ENCODE measurements around the gene TRABD2B. TPM values are rescaled to one million over a fixed set of nuclear protein-coding genes. Genes with fewer than 3 reads are reported as not detected.
A peak's percentile ranks its signal among the peaks of the same experiment; 100 is the strongest.

TRABD2B gene
- total and polyA plus RNA-seq, 2 of the 13 experiments (the other 11 are each of a cell fraction or from before 2014, with no cell fraction given): 0.04 TPM; not detected in 1

DNA sequence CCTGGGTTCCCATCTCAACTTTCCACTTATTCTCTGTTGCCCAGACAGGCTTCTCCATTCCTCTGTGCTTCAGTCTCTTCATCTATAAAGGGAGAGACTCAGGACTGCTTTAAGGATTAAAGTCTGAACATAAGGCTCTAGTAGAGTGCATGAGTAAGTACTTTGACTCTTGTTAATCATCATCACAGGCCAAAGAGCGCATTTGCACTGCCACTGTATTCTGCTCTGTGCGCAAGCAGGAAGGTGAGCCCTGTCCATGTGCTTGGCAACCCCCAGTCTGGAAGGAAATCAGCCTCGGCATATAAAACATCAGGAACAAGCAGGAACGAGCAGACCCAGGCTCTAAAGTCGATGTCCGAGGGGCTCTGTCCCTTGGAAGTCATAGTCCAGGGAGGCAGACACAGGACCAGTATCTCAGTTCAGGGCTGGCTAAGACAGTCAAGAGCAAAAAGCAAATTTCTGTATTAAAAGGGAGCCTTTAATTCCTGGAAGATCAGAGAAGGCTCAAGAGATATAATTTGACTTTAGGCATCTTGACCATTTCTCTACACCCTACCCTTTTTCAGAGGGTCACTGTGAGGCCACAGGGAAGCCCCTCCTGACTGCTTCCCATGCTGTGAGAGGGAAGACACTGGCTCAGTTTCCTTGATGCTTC lies 131.2 kb downstream of the TRABD2B start (continued):
- TF ChIP-seq HMGXB3 (CRISPR knock-in tag; IDR thresholded peaks at IDR 0.05; ENCODE audit: borderline replicate concordance) (no peak), ZNF282 (IDR thresholded peaks at IDR 0.05; ENCODE audit: partially characterized antibody) (no peak), POLR2G (IDR thresholded peaks at IDR 0.05; ENCODE audit: low read depth, low read length) (peak; percentile 67; the same call in 1 of the 2 replicates), FOXM1 (CRISPR knock-in tag; IDR thresholded peaks at IDR 0.05) (no peak), ZNF878 (CRISPR knock-in tag; IDR thresholded peaks at IDR 0.05) (no peak), ATF3 (CRISPR knock-in tag; IDR thresholded peaks at IDR 0.05) (no peak), KDM2A (CRISPR knock-in tag; IDR thresholded peaks at IDR 0.05; ENCODE audit: borderline replicate concordance, low read depth) (peak; percentile 34; the same call in 1 of the 2 replicates), ARNTL (CRISPR knock-in tag; IDR thresholded peaks at IDR 0.05) (peak; percentile 40; the same call in 1 of the 2 replicates), ZNF3 (CRISPR knock-in tag; IDR thresholded peaks at IDR 0.05) (no peak), HIC2 (CRISPR knock-in tag; IDR thresholded peaks at IDR 0.05; ENCODE audit: low read depth) (no peak)
- TF ChIP-seq, protein P1, sequence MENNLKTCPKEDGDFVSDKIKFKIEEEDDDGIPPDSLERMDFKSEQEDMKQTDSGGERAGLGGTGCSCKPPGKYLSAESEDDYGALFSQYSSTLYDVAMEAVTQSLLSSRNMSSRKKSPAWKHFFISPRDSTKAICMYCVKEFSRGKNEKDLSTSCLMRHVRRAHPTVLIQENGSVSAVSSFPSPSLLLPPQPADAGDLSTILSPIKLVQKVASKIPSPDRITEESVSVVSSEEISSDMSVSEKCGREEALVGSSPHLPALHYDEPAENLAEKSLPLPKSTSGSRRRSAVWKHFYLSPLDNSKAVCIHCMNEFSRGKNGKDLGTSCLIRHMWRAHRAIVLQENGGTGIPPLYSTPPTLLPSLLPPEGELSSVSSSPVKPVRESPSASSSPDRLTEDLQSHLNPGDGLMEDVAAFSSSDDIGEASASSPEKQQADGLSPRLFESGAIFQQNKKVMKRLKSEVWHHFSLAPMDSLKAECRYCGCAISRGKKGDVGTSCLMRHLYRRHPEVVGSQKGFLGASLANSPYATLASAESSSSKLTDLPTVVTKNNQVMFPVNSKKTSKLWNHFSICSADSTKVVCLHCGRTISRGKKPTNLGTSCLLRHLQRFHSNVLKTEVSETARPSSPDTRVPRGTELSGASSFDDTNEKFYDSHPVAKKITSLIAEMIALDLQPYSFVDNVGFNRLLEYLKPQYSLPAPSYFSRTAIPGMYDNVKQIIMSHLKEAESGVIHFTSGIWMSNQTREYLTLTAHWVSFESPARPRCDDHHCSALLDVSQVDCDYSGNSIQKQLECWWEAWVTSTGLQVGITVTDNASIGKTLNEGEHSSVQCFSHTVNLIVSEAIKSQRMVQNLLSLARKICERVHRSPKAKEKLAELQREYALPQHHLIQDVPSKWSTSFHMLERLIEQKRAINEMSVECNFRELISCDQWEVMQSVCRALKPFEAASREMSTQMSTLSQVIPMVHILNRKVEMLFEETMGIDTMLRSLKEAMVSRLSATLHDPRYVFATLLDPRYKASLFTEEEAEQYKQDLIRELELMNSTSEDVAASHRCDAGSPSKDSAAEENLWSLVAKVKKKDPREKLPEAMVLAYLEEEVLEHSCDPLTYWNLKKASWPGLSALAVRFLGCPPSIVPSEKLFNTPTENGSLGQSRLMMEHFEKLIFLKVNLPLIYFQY (CRISPR knock-in tag; IDR thresholded peaks at IDR 0.05; ENCODE audit: borderline replicate concordance): no peak
- TF ChIP-seq, protein P2, sequence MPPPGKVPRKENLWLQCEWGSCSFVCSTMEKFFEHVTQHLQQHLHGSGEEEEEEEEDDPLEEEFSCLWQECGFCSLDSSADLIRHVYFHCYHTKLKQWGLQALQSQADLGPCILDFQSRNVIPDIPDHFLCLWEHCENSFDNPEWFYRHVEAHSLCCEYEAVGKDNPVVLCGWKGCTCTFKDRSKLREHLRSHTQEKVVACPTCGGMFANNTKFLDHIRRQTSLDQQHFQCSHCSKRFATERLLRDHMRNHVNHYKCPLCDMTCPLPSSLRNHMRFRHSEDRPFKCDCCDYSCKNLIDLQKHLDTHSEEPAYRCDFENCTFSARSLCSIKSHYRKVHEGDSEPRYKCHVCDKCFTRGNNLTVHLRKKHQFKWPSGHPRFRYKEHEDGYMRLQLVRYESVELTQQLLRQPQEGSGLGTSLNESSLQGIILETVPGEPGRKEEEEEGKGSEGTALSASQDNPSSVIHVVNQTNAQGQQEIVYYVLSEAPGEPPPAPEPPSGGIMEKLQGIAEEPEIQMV (CRISPR knock-in tag; IDR thresholded peaks at IDR 0.05; ENCODE audit: low read depth): no peak; the same call in 1 of the 2 replicates
